ENCODE measurements around the gene SP100. TPM values are rescaled to one million over a fixed set of nuclear protein-coding genes. Genes with fewer than 3 reads are reported as not detected.

Gene SP100
- total and polyA plus RNA-seq, 2 of the 13 experiments (the other 11 are each of a cell fraction or from before 2014, with no cell fraction given): 12.6 to 16.5 TPM

- TF ChIP-seq PCBP2 (optimal IDR thresholded peaks at IDR 0.05; ENCODE audit: low read depth, low read length, poor library complexity, severe bottlenecking) (no peak), HNRNPH1 (optimal IDR thresholded peaks at IDR 0.05; ENCODE audit: low read depth, low read length) (no peak), ZFP37 (CRISPR knock-in tag; IDR thresholded peaks at IDR 0.05; ENCODE audit: borderline replicate concordance) (no peak), ZSCAN5A (CRISPR knock-in tag; IDR thresholded peaks at IDR 0.05; ENCODE audit: borderline replicate concordance) (no peak), HOXA5 (CRISPR knock-in tag; IDR thresholded peaks at IDR 0.05) (0 out of 2 replicates have a peak, but pooled peaks have one; percentile 8), ZNF205 (CRISPR knock-in tag; IDR thresholded peaks at IDR 0.05) (peak; percentile 45; the same call in 1 of the 2 replicates), ATF3 (CRISPR knock-in tag; IDR thresholded peaks at IDR 0.05) (no peak; the same call in none of the 2 replicates), MLXIP (CRISPR knock-in tag; IDR thresholded peaks at IDR 0.05; ENCODE audit: borderline replicate concordance) (no peak), REPIN1 (CRISPR knock-in tag; IDR thresholded peaks at IDR 0.05; ENCODE audit: borderline replicate concordance, low read depth) (peak; percentile 52), ZUFSP (CRISPR knock-in tag; IDR thresholded peaks at IDR 0.05; ENCODE audit: borderline replicate concordance) (no peak), ZGPAT (CRISPR knock-in tag; IDR thresholded peaks at IDR 0.05) (peak; percentile 62; the same call in 1 of the 2 replicates), ZNF790 (CRISPR knock-in tag; IDR thresholded peaks at IDR 0.05; ENCODE audit: borderline replicate concordance) (no peak), ZNF124 (CRISPR knock-in tag; IDR thresholded peaks at IDR 0.05) (no peak), ZNF839 (CRISPR knock-in tag; IDR thresholded peaks at IDR 0.05; ENCODE audit: borderline replicate concordance) (0 out of 2 replicates have a peak, but pooled peaks have one; percentile 69), ZNF3 (CRISPR knock-in tag; IDR thresholded peaks at IDR 0.05) (no peak), MTA1 (CRISPR knock-in tag; IDR thresholded peaks at IDR 0.05; ENCODE audit: borderline replicate concordance) (peak; percentile 52; the same call in 1 of the 2 replicates), ERF (CRISPR knock-in tag; IDR thresholded peaks at IDR 0.05) (peak; percentile 71), ZNF230 (CRISPR knock-in tag; IDR thresholded peaks at IDR 0.05) (no peak), IRX3 (CRISPR knock-in tag; IDR thresholded peaks at IDR 0.05; ENCODE audit: borderline replicate concordance, low read depth) (0 out of 2 replicates have a peak, but pooled peaks have one; percentile 22), STAG1 (CRISPR knock-in tag; IDR thresholded peaks at IDR 0.05) (peak; percentile 11; the same call in 1 of the 2 replicates)
Measured at GRCh38 chr2:230416061-230416721, at the start of gene SP100 (continued).

Measured in HepG2 (cell line).